HepG2 (cell line): Measurements from ENCODE around the gene PDCD2. TPM values are rescaled to one million over a fixed set of nuclear protein-coding genes. Genes with fewer than 3 reads are reported as not detected.

Source experiments
- ATF7-NPFF ChIP-seq: sonication (generic); formaldehyde crosslinking; IDR thresholded peaks from 2 replicates; pipeline ENCODE4 v1.8.1; 2023; ENCODE audit warnings: mild to moderate bottlenecking, low read depth, missing genetic modification reagents, moderate library complexity
- CREB1 ChIP-seq, 2 experiments: fragments of 450-650 bp in 1 of 2; IDR thresholded peaks; 2 replicates each; pipeline ENCODE4 v1.6.1; 2016 to 2017; ENCODE audit warnings: control low read depth in 1 of 2, mild to moderate bottlenecking in 1 of 2, missing compliant biosample characterization in 1 of 2, missing genetic modification characterization in 1 of 2
- DNMT3B ChIP-seq: conservative IDR thresholded peaks from 2 replicates; pipeline ENCODE4 v1.6.1; 2016; ENCODE audit warnings: missing biosample characterization, control low read depth
- FOXJ3 ChIP-seq: sonication (generic); formaldehyde crosslinking; IDR thresholded peaks from 2 replicates; pipeline ENCODE4 v1.4.0; 2020; ENCODE audit warnings: missing genetic modification reagents, mild to moderate bottlenecking, borderline replicate concordance
- GPN1 ChIP-seq: sonication (generic); formaldehyde crosslinking; IDR thresholded peaks from 2 replicates; pipeline ENCODE4 v1.5.1; 2020; ENCODE audit warnings: missing genetic modification reagents, borderline replicate concordance
- ISX ChIP-seq: sonication (generic); formaldehyde crosslinking; conservative IDR thresholded peaks from 2 replicates; pipeline ENCODE4 v1.5.0; 2020; ENCODE audit warnings: missing genetic modification reagents
- LBX2 ChIP-seq: sonication (generic); formaldehyde crosslinking; IDR thresholded peaks from 2 replicates; pipeline ENCODE4 v1.5.0; 2020; ENCODE audit warnings: missing genetic modification reagents, mild to moderate bottlenecking, borderline replicate concordance
- MXI1 ChIP-seq: IDR thresholded peaks from 3 replicates; pipeline ENCODE4 v1.6.1; 2012; ENCODE audit warnings: low read depth, low read length, inconsistent platforms, borderline replicate concordance
- PATZ1 ChIP-seq: sonication (generic); formaldehyde crosslinking; IDR thresholded peaks from 2 replicates; pipeline ENCODE4 v1.4.0; 2020; ENCODE audit warnings: missing genetic modification reagents
- PHB2 ChIP-seq: fragments of 450-650 bp; IDR thresholded peaks from 2 replicates; pipeline ENCODE4 v1.6.1; 2018; ENCODE audit not compliant: partially characterized antibody
- POLR2G ChIP-seq: fragments of 200-400 bp; formaldehyde crosslinking; IDR thresholded peaks from 2 replicates; pipeline ENCODE4 v1.6.1; 2018; ENCODE audit warnings: mild to moderate bottlenecking, low read depth, low read length, moderate library complexity
- ZBTB38 ChIP-seq: sonication (generic); formaldehyde crosslinking; IDR thresholded peaks from 2 replicates; pipeline ENCODE4 v1.5.1; 2020; ENCODE audit warnings: mild to moderate bottlenecking, missing genetic modification reagents
- ZBTB46 ChIP-seq: sonication (generic); formaldehyde crosslinking; IDR thresholded peaks from 2 replicates; pipeline ENCODE4 v1.4.0; 2020; ENCODE audit warnings: mild to moderate bottlenecking, missing genetic modification reagents, borderline replicate concordance
- ZKSCAN8 ChIP-seq: IDR thresholded peaks from 2 replicates; pipeline ENCODE4 v1.6.1; 2016; ENCODE audit warnings: borderline replicate concordance, missing genetic modification reagents, missing compliant biosample characterization
- ZNF18 ChIP-seq: sonication (generic); formaldehyde crosslinking; IDR thresholded peaks from 2 replicates; pipeline ENCODE4 v1.8.0; 2022; ENCODE audit warnings: mild to moderate bottlenecking, missing genetic modification reagents; ENCODE audit not compliant: insufficient replicate concordance
- ZNF224 ChIP-seq: sonication (generic); formaldehyde crosslinking; IDR thresholded peaks from 2 replicates; pipeline ENCODE4 v1.5.0; 2020; ENCODE audit warnings: mild to moderate bottlenecking, missing genetic modification reagents
- ZNF451 ChIP-seq: sonication (generic); formaldehyde crosslinking; IDR thresholded peaks from 2 replicates; pipeline ENCODE4 v1.5.0; 2020; ENCODE audit warnings: mild to moderate bottlenecking, missing genetic modification reagents
- ZNF512B ChIP-seq: sonication (generic); formaldehyde crosslinking; IDR thresholded peaks from 2 replicates; pipeline ENCODE4 v1.5.1; 2020; ENCODE audit warnings: missing genetic modification reagents, mild to moderate bottlenecking, borderline replicate concordance
- ZSCAN31 ChIP-seq: sonication (generic); formaldehyde crosslinking; IDR thresholded peaks from 2 replicates; pipeline ENCODE4 v1.5.0; 2020; ENCODE audit warnings: low read depth, mild to moderate bottlenecking, missing genetic modification reagents
- polyA plus RNA-seq, 8 experiments: library from polyadenylated mRNA; depleted of rRNA in 3 of 8; stranded (reverse) in 7 of 8; unstranded in 1 of 8; fragments of >200 nt; fragmentation: Illumina TruSeq in 4 of 8; extraction: Trizol in 4 of 8; gene quantifications; 2 replicates each; pipeline versions ENCODE4 v1.2.1 to v1.2.3, GENCODE V29; 2011 to 2016; ENCODE audit warnings: low read depth in 4 of 8, missing spikeins in 1 of 8, mixed read lengths in 1 of 8; ENCODE audit not compliant: insufficient read depth in 1 of 8
- total RNA-seq, 5 experiments: library from RNA; depleted of rRNA; stranded (reverse); fragments of >200 nt; fragmentation: Illumina TruSeq; extraction: Trizol; gene quantifications; 2 replicates each; pipeline ENCODE4 v1.2.3, GENCODE V29; 2016; ENCODE audit warnings: low read depth in 1 of 5

PDCD2 gene
- total and polyA plus RNA-seq, 2 of the 13 experiments (the other 11 are each of a cell fraction or from before 2014, with no cell fraction given) = 83.6 to 133 TPM

GRCh38 chr6:170554013-170554795 is 30.2 kb downstream of the PDCD2 start, which contains the start of gene TBP (continued):
- TF ChIP-seq PATZ1 (CRISPR knock-in tag) (peak; percentile 63), LBX2 (CRISPR knock-in tag) (peak; percentile 63), ZKSCAN8 (peak; percentile 79; the same call in 1 of the 2 replicates), DNMT3B (CRISPR knock-in tag) (no peak), POLR2G (peak; percentile 94), ZSCAN31 (CRISPR knock-in tag) (no peak), ZNF224 (CRISPR knock-in tag) (peak; percentile 64; the same call in 1 of the 2 replicates), CREB1 (IDR thresholded peaks at IDR 0.05) (peak; percentile 98), CREB1 (CRISPR knock-in tag; IDR thresholded peaks at IDR 0.05) (peak; percentile 100), MXI1 (peak; percentile 95; the same call in 2 of the 3 replicates), ZNF512B (CRISPR knock-in tag) (no peak), ISX (CRISPR knock-in tag) (no peak), FOXJ3 (peak; percentile 66; the same call in 1 of the 2 replicates), ATF7-NPFF (peak; percentile 61; the same call in 1 of the 2 replicates), ZNF451 (peak; percentile 52; the same call in 1 of the 2 replicates), ZBTB38 (CRISPR knock-in tag) (peak; percentile 12; the same call in 1 of the 2 replicates), GPN1 (CRISPR knock-in tag) (no peak), ZBTB46 (peak; percentile 38; the same call in 1 of the 2 replicates), PHB2 (no peak), ZNF18 (CRISPR knock-in tag) (peak; percentile 73)
